AG20443 (cell line): Measurements from ENCODE around the gene COL4A2.
"Not testable (repeated sequence)": the region's sequence is repeated elsewhere in the genome, so short reads cannot be mapped to it uniquely, and the experiment has no call there.

ENCODE experiments used
- DNase-seq: peaks from one replicate; pipeline ENCODE4 v3.0.0; 2012; ENCODE audit warnings: low spot score, mixed read lengths

Gene COL4A2

DNA sequence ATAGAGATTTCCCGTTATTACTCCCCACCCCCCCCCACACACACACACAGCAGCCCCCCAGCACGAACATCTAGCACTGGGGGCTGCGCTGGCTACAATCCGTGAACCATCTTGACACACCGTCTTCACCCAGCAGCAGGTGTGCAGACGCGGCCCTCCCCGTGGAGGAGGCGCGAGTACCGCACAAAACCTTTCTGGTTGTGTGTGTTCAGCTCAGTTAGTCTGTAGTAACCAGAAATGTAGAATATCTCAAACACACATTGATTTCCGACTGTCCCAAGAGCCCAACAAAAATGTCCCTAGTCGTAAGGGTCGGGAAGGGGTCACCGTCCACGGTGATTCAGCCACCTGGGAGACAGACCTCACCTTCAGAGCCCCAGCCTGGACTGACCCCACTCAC is 131.7 kb downstream of the COL4A2 start:
- DNase-seq = no peak

DNA sequence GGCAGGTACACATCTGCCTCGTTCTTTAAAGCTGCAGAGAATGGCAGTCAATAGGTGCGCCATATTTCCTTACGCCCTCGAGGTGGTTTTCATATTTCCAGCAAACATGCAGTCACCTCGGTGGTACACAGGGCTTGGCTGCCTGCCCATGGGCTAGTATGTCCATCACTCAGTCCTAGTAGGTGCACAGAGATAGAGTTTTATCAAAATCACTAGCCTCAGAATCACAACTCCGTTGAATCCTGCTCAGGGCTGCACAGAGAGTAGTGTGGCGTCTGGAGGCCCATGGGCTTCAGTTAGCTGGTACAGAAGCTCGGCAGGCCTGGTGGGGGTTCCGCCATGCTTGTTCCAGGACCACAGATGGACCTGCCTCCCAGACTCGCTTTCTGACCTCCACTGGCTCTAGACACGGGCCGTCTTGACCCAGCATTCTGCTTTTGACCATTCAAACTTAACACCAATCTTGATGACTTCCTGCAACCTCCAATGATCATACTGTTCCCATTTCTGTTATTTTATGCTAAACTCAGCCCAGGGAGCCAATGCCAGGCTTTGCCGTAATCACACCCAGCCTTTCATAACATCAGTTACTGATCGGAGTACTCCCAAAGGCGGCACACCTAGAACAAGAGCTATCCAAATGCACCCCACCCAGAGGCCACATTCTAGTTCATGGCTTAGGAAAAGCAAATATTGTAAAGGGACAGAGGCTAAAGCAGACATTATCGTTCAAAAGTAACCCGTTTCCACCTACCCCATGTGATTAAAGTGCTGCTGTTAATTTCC is 134.1 kb downstream of the COL4A2 start:
- DNase-seq = no peak

DNA sequence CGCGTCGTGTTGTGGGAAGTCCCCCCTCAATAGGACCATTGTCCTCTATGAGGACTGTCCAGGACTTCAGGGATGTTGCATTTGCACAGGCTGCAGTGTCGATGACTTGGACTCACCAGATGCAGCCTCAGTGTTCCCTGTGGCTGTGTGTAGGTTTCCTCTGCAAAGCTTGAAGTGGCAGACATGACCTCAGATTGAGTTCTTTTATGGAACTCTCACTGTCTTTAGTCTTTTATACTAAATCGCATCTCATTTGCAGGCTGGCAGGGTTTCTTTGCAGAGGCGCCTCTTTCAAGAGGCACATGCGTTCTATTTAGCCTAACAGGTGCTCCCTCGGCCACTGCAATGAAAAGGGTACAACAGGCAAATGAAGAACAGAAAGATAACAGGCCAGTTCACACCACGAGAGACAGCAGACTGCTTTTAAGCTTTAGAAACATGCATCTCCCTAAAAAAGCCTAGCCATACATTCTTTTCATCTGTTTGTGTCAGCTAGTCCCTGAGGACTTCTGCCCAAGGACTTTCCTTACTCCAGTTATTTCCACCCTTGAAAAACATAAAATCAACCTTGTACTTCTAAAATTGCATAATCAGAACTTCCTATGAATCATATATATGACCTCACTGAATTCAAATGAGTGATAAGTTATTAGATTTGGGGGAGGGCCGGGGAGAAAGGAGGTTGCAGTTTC is 136.0 kb downstream of the COL4A2 start:
- no peak for DNase-seq

DNA sequence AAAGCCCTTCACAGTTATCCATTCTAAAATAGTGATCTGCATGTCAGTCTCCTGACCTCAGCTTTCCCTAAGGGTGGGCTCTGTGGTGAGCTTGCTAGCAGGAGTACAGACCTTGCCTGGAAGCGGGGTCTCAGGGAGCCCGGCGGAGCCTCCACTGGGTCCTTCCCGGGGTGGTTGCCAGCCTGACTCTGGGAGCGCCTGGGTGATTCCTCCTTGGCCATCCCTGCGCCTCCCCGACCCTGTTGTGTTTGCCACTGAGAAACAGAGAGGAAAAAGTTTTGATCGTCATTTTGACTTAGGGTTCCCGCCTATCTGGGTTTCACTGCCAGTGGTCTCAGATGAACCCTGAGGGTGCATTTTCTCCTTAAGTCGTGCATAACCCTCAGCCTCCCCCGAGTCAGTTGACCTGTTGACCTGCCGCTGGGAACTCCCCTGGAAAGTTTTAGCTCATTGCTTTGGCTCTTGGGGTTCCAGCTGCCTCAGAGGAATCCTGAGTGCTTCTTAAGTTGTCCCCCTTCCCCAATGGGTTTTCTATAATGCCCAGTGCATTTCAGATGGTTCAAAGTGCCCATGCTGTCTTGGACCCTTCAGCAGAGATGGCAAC is 136.6 kb downstream of the COL4A2 start:
- DNase-seq = no peak

DNA sequence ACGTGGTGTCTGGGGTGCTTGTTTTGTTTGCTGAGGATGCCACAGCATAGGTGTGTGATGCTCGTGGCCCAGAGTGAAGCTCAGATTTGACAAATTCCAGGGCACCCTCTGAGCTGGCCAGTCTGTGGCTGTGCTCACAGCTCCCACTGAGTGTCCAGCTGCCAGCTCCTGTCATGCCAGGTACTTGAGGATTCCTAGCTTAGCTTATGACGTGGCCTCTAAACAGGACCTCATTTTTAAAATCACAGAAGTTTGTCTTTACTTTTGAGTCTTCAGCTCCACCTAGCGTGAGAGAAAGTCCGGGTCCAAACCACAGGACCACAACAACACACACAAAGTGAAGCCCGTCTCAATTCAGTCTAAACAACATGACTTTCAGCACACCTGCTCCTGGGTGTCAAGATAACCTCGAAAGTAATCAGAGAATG is 137.2 kb downstream of the COL4A2 start:
- peak; percentile 35 for DNase-seq

DNA sequence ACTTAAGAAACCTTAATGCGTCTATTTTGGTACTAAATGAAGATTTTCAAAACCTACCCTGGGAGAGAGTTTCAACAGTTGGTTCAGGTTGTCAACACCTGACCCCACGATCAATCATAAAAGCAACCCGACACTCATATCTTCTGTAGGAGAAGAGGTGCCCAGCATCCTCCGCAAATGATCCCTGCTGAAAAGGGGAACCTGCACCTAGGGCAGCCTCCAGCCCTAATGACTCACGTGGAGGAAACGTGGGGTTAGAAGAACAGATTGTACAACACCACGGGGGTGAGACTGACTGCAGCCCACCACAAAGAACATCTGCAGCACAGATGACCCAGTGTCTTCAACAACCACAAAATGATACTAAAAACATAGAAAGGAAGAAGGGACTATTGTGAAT is 138.1 kb downstream of the COL4A2 start:
- DNase-seq = no peak

DNA sequence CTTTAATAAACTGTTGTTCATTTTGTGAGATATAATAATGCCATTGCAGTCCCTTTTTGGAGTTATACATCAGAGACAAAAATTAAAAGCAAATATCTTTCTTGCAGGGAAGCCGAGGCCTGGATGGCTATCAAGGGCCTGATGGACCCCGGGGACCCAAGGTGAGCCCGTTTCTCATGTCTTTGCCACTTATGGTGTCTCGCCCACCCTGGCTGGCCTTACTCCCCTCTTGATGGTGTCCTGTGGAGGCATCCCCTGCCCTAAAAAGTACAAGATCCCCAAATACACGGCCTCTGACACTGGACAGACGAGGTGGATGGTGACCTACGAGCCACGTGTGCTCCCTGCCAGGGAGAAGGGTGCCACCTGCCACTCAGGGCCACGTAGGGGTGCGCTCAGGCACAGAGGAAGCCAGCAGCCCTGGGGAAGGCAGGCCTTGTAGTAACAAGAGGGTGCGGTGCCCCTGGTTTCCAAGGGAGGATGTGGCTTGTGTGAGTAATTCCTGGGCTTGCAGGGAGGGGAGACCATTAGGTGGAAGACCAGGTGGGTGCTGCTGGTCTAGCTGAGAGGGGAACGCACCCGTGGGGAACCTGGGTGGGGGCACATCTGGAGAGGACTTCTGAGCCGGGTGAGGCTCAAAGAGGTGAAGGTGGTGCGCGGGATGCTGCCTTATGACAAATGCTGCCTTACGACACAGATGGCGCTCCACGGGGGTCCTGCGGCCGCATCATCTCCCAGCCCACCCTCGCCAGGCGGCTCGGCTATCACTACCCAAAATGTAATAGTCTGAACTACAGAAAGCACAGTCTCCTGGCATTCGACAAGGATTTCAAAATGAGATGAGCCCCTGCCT is 138.9 kb downstream of the COL4A2 start:
- DNase-seq = no peak

DNA sequence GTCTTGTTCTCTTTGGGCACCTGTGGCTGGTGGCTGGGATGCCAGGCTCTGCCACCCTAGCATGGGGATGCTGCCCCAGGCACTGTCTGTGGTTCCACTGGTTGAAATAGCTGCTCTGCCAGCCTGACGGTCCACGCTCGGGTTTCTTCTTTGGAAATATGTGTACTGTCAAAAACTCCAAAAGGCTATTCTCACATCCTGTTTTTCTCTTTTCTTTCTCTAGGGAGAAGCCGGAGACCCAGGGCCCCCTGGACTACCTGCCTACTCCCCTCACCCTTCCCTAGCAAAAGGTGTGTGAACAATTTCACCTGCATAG is 139.4 kb downstream of the COL4A2 start:
- DNase-seq = no peak

DNA sequence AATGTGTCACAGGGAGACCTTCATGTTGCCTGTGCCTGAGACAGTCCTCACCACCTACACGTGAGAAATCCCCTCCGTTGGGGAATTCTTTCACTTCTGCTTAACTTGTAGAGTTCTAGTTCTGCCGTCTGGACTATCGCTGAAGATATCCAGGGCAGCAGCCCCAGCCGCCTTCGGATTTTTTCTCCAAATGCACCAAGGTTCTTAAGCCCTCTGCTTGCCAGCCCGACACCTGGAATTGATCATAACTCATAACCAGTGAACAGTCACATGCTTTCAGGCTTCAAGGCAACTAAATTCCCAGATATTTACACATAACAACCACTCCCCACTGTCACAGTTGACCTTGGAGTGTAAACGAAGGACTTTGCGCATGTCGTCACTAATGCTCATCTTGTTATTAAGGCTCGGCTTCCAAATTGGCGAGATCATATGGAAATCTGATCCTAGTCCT is 140.0 kb downstream of the COL4A2 start:
- no peak for DNase-seq

DNA sequence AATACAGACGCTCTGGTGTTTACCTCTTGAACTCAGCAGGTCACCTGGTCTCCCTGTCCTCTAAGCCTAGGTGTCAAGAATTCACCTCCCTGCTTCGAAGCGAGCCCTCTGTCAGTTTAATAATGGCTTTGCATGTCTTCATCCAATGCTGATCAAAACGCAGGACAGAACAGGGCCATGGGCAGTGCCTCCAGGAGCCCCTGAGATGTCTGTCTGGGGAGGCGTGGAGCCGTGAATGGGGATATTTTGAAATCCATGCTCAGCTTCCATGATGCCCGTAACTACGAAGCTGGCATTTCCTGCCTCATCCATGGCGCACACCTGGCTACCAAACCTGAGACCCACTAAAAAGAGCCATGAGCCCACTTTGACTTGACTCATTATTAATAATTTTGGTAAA is 140.7 kb downstream of the COL4A2 start:
- no peak for DNase-seq

DNA sequence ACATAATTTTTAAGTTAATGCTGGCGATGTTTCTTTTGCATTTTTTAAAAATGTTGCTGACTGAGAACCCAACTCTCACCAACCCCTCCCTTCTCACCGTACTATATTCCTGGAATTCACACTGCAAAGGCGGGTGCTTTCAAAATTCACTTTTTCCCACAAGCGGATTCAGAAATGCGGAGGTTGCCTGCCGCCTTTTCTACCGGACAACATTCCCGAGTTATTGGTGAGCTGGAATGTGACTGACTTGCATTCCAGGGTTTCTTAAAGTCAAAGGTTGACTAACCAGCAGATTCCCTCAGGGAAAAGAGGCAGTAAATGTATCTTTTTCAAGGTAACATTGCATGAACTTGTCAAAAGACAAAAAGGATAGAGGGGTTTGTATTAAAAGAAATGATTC is 141.1 kb downstream of the COL4A2 start:
- DNase-seq = peak; percentile 41

DNA sequence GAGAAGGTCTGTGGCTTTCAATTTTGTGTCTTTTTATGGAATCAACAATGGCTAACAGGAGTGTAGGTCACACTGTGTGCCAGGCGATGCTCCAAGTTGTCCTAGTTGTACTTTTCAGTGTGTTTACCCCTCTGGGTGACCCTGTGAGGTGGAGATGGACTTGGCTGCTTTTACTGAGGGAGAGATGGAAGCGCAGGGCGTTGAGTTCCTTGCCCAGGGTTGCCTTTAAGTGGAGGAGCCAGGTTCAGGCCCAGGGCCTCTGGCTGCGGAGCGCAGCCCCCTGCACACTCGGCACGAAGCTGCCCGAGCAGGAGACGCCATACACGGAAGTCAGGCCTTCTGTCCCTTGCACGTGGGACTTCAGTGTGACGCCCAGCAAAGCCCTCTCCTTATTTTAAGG is 141.6 kb downstream of the COL4A2 start:
- DNase-seq = no peak

DNA sequence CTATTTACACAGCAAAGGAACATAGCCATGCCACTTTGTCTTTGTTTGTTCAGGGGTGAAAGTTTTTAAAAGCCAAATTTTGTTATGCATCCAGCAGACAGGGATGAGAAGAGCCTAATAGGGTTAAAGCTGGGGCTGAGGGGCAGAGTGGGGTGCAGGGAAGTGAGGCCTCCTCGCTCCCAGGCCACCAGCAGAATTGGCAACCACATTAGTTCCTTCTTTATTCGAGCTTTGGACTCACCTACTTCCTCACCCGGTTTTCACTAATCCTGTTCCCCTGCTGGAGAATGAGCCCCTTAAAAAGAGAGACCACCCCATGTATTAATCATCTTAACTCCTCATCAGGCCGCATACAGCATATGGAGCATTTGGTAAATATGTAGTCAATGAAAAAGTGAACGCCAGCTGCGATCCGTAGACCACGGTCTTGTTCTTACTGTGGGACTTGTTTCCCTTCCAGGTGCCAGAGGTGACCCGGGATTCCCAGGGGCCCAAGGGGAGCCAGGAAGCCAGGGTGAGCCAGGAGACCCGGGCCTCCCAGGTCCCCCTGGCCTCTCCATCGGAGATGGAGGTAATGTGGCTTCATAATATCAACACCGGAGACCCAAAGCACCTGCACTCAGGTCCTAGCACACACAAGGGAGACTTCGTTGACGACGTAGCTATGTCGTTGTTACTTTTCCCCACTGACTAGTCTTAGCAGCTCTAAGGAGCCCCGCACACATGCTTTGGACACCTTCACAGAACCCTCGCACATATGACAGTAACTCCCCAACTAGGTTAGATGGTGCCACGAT is 142.3 kb downstream of the COL4A2 start:
- no peak for DNase-seq

DNA sequence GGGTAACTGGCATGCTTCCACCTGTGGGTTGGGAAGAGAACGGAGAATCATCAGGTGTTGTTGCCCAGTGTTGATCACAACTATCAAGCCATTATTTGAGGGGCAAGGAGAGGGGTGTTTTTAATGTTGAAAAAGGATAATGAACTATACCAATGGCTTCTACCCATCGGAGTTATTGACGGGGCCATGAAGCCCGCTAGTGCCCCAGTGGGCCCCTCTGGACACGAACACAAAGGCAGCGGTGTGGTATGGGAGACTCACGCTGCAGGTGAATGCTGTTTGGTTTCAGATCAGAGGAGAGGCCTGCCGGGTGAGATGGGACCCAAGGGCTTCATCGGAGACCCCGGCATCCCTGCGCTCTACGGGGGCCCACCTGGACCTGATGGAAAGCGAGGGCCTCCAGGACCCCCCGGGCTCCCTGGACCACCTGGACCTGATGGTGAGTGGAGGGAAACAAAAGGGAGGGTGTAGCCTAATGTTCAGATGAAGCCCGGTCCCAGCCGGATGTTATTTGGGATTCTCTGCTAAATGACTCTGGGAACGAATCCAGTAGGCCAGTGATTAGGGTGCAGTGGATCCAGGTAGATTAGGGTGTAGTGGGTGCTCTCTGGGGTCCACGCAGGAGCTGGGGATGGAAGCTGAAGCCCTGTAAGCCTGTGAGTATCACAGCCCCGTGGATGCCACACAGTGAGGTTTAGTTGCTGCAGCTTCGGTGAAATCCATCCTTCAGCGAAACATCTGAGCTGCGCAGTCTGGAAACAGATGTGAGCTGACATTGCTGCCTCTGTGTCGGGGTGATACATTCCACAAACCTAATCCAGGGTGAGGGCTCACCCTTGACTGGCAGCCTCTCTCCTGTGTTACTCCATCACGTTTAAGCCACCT is 143.2 kb downstream of the COL4A2 start:
- DNase-seq = no peak

DNA sequence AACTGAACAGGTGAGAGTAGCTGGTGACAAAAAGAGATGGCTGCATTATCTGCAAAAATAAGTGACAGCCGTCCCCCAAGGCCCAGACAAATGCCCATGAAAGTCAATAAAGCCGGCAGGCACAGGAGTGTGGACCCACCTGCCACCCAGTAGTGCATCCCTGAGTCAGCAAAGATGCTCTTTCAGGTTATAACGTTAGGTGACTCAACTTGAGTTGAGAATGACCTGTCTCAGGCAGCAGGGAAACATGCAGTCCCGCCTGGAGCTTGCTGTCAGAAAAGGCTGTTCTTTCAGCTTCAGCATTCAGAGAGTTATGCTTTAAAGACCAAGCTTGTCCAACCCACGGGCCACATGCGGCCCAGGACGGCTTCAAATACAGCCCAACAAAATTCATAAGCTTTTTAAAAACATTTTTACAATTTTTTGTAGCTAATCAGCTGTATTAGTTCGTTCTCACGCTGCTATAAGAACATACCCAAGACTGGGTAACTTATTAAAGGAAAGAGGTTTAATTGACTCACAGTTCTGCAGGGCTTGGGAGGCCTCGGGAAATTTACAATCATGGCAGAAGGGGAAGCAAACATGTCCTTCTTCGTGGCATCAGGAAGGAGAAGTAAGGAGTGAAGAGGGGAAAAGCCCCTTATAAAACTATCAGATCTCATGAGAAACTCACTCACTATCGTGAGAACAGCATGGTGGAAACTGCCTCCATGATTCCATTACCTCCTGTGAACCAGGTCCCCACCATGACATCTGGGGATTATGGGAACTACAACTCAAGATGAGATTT is 144.1 kb downstream of the COL4A2 start:
- DNase-seq = no peak

DNA sequence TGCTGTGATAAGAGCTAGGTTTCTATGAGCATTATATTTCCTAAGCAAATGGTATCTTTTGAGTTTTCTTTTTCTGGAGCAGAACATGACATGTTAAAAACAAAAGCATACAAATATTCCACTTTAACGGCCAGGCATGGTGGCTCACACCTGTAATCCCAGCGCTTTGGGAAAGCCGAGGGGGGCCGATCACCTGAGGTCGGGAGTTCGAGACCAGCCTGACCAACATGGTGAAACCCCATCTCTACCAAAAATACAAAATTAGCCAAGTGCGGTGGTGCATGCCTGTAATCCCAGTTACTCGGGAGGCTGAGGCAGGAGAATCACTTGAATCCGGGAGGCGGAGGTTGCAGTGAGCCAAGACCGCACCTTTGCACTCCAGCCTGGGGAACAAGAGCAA is 146.0 kb downstream of the COL4A2 start:
- DNase-seq = not testable (repeated sequence)

DNA sequence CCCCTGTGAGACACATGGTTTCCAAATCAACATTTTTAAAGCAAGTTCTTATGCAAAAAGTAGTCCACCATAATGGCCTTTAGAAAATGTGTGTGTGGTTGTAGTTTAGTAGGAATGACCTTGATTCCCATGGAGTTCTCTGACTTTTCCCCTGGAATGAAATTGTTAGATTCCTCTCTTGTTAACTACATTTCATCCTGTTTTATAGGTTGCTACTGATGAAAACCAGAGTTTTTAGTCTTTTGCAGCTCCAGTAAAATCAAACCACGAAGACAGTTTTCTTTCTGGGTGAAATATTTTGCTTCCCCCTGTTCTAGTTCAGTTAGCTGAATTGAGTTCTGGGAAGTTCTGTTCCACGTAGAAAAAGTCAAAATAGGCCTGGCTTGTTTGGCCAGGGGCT is 146.7 kb downstream of the COL4A2 start:
- no peak for DNase-seq

DNA sequence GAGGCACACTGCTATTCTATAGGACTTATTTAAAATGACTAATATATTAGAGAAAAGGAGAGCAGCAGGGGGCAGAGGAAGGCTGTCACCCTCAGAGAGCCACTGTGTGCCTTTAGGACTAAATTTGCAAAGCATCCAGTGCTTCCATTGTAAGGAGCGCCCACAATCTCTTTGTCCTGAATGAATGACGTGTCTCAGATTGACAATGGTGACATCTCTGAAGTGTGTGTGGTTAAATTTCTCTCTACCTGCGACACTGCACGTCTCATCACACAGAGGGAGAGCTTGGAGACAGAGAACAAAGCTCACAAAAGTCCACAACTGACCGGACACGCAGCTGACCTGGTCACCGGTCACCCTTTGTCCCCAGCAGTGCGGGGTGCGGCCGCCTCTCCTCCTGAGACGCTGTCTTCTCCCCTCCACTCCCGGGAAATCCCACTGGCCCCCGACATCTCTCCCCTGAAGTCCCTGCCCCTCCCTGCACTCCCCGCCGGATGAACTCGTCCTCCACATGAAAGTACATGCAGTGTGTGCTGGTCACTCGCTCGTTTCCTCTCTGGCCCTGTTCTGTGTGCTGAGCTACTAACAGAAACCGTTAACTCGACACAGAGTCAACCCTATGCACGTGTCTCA is 147.3 kb downstream of the COL4A2 start:
- no peak for DNase-seq

DNA sequence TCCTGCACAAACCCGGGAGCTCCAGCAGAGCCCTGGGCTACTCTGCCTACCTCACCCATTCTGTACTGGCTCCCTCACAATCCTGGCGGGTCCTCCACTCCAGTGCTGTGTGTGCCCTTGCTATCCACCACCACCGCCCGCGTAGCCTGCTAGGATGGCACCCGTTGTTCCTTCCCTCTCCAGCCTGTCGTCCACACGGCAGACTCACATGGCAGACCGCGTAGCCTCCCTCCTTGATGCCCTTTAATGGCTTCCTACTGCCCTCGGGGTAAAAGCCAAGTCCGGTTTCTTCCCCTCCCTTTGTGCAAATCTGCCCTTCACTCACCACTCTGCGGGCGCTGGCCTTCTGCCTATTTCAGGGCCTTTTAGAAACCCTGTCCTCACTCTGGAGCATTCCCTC is 147.9 kb downstream of the COL4A2 start:
- DNase-seq = no peak
